Liver (tissue), 9 donors: ENCODE data around the gene GCLC. TPM values are rescaled to one million over a fixed set of nuclear protein-coding genes. Genes with fewer than 3 reads are reported as not detected.

Experiments
- DNase-seq: peaks from one replicate; pipeline ENCODE4 v3.0.0-alpha.2; 2017; ENCODE audit warnings: low spot score
- H3K27ac ChIP-seq, 2 donors: one replicate each; pipeline ENCODE4 v1.7.0; 2013; ENCODE audit warnings: inconsistent platforms in 2 of 2, low read length in 2 of 2, control low read depth in 1 of 2, low read depth in 1 of 2, mild to moderate bottlenecking in 1 of 2
- H3K27me3 ChIP-seq, 4 donors: one replicate each; pipeline versions ENCODE4 v1.6.1 to v1.7.0; 2013; ENCODE audit warnings: low read length in 3 of 4, inconsistent platforms in 1 of 4, mild to moderate bottlenecking in 1 of 4, moderate library complexity in 1 of 4; ENCODE audit not compliant: control insufficient read depth in 4 of 4, insufficient read depth in 4 of 4
- H3K36me3 ChIP-seq, 4 donors: one replicate each; pipeline versions ENCODE4 v1.6.1 to v1.7.0; 2013; ENCODE audit warnings: low read length in 3 of 4, mild to moderate bottlenecking in 3 of 4, low read depth in 1 of 4, moderate library complexity in 1 of 4; ENCODE audit not compliant: control insufficient read depth in 4 of 4, insufficient read depth in 3 of 4
- H3K4me1 ChIP-seq, 4 donors: one replicate each; pipeline versions ENCODE4 v1.6.1 to v1.7.0; 2013; ENCODE audit warnings: low read length in 3 of 4, mild to moderate bottlenecking in 3 of 4, moderate library complexity in 1 of 4; ENCODE audit not compliant: control insufficient read depth in 4 of 4, insufficient read depth in 4 of 4
- H3K4me3 ChIP-seq, 3 donors: one replicate each; pipeline versions ENCODE4 v1.6.1 to v1.7.0; 2013; ENCODE audit warnings: low read length in 3 of 3, control low read depth in 1 of 3, low read depth in 1 of 3, mild to moderate bottlenecking in 1 of 3
- H3K9ac ChIP-seq, 2 donors: one replicate each; pipeline ENCODE4 v1.7.0; 2013; ENCODE audit warnings: low read length in 2 of 2, mild to moderate bottlenecking in 2 of 2, moderate library complexity in 2 of 2, control low read depth in 1 of 2, low read depth in 1 of 2
- H3K9me3 ChIP-seq, 4 donors: one replicate each; pipeline versions ENCODE4 v1.6.1 to v1.7.0; 2013; ENCODE audit warnings: low read length in 3 of 4; ENCODE audit not compliant: control insufficient read depth in 4 of 4
- EGR1 ChIP-seq, 2 donors: IDR thresholded peaks; 2 replicates each; pipeline ENCODE4 v1.6.1; 2016 to 2018; ENCODE audit warnings: antibody characterized with exemption in 2 of 2, low read depth in 2 of 2
- FOXA1 ChIP-seq: IDR thresholded peaks from 2 replicates; pipeline ENCODE4 v1.6.1; 2016; ENCODE audit warnings: antibody characterized with exemption
- FOXA2 ChIP-seq: IDR thresholded peaks from 2 replicates; pipeline ENCODE4 v1.6.1; 2016; ENCODE audit warnings: antibody characterized with exemption
- GABPA ChIP-seq, 2 donors: IDR thresholded peaks in 1 of 2; conservative IDR thresholded peaks in 1 of 2; 2 replicates each; pipeline ENCODE4 v1.6.1; 2016; ENCODE audit warnings: antibody characterized with exemption in 2 of 2, mild to moderate bottlenecking in 1 of 2, moderate library complexity in 1 of 2
- HNF4A ChIP-seq, 2 donors: conservative IDR thresholded peaks; 2 replicates each; pipeline ENCODE4 v1.6.1; 2016; ENCODE audit warnings: antibody characterized with exemption in 2 of 2, mild to moderate bottlenecking in 2 of 2
- HNF4G ChIP-seq: IDR thresholded peaks from 2 replicates; pipeline ENCODE4 v1.6.1; 2016; ENCODE audit warnings: antibody characterized with exemption
- RAD21 ChIP-seq, 2 donors: IDR thresholded peaks; 2 replicates each; pipeline ENCODE4 v1.6.1; 2016; ENCODE audit warnings: antibody characterized with exemption in 2 of 2, mild to moderate bottlenecking in 2 of 2
- RXRA ChIP-seq, 2 donors: IDR thresholded peaks; 2 replicates each; pipeline ENCODE4 v1.6.1; 2017 to 2018; ENCODE audit warnings: antibody characterized with exemption in 2 of 2, mild to moderate bottlenecking in 1 of 2
- SP1 ChIP-seq: IDR thresholded peaks from 2 replicates; pipeline ENCODE4 v1.6.1; 2018; ENCODE audit warnings: antibody characterized with exemption, mild to moderate bottlenecking
- TAF1 ChIP-seq: conservative IDR thresholded peaks from 2 replicates; pipeline ENCODE4 v1.6.1; 2016; ENCODE audit warnings: antibody characterized with exemption, mild to moderate bottlenecking
- WGBS: extraction: QIAGEN DNeasy Blood & Tissue Kit; methylation state at CpG from one replicate; pipeline ENCODE4 v1.1.7; 2013; 5-methylcytosine and 5-hydroxymethylcytosine counted together
- polyA plus RNA-seq, 2 donors: library from polyadenylated mRNA; stranded (reverse) in 1 of 2; unstranded in 1 of 2; fragments of 200-250 nt in 1 of 2; fragments of >200 nt in 1 of 2; fragmentation: Nextera tagmentation in 1 of 2; extraction: Ambion mirVana in 1 of 2; gene quantifications; one replicate each; pipeline versions ENCODE4 v1.2.1 to v1.2.3, GENCODE V29; 2013 to 2015
- total RNA-seq, 2 donors: library from RNA; depleted of rRNA; stranded (reverse); fragments of >200 nt; gene quantifications; one replicate each; pipeline ENCODE4 v1.2.3, GENCODE V29; 2014
- TF ChIP-seq, protein P1 (sequence below): IDR thresholded peaks from 2 replicates; pipeline ENCODE4 v1.6.1; 2016; ENCODE audit warnings: antibody characterized with exemption
- TF ChIP-seq, protein P2 (sequence below): IDR thresholded peaks from 2 replicates; pipeline ENCODE4 v1.6.1; 2016; ENCODE audit warnings: antibody characterized with exemption
- TF ChIP-seq, protein P3 (sequence below): fragments of 150-350 bp; IDR thresholded peaks from 2 replicates; pipeline ENCODE4 v1.5.1; 2017; ENCODE audit warnings: improper control_type of control experiment, low read depth, low read length; ENCODE audit not compliant: missing input control
- TF ChIP-seq, protein P4 (sequence below): IDR thresholded peaks from 2 replicates; pipeline ENCODE4 v1.6.1; 2016; ENCODE audit warnings: antibody characterized with exemption
- donor health status: healthy.
- donor health status: healthy.
- donor health status: healthy.
- donor health status: healthy.
- donor health status: healthy.

Gene GCLC
- total and polyA plus RNA-seq, 4 donors = 28.6 to 135 (median 79.8) TPM

DNA sequence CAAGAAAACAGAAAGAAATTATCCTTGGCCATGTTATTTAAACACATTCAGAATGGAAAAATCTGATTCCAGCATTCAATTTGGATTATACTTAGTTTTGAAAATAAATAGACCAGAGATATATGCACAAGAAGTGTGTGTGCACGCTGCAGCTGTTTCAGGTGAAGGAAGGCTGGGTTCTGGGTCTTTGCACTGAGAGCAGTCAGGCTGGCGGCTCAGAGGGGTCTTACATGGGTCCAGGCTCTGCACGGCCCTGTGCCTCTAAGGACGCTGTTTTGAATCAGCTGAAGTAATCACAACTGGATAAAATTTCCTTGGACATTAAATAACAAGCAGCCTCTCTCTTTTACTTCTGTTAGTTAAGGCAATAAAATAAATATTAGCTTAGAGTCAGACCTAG, 31.8 kb downstream of the GCLC start:
- Histone ChIP-seq H3K27me3 (no peaks in the 10 kb centered on the region), H3K9ac (no peak overlapping the region)

DNA sequence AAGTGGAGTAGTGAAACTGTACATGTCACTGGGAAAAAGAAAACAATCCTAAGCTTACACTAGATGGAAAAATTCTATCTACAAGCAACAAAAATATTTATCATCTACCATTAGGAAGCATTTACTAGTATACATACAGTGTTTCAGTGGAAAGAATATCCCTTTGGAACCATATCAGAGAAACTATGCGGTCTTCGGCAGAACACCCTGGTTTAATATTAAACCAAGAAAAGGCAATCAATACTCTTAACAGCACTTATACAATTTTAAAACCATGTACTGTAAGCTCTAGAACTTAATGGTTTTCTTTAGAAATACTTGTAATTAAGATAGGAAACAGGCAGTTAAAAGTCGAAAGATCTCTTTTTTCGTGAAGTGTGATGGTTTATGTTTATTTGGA, 32.3 kb downstream of the GCLC start:
- TF ChIP-seq, protein P1, sequence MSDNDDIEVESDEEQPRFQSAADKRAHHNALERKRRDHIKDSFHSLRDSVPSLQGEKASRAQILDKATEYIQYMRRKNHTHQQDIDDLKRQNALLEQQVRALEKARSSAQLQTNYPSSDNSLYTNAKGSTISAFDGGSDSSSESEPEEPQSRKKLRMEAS = no peak
- TF ChIP-seq SP1 (peak; percentile 18), HNF4A (conservative IDR thresholded peaks at IDR 0.05) (peak; percentile 7 to 11), FOXA2 (no peak), RXRA (IDR thresholded peaks at IDR 0.05) (peak in 1 of 2 donors; percentile 33), RAD21 (IDR thresholded peaks at IDR 0.05) (peak in 1 of 2 donors; percentile 12)
- H3K36me3 ChIP-seq = peaks cover 0 to 18% (median 9%) of the 10 kb centered on the region in 4 donors
- WGBS = 31% methylated on average over 4 of the region's 4 CpGs
- H3K9ac ChIP-seq = peak overlapping the region in 1 of 2 donors; percentile 58
- H3K4me3 ChIP-seq = no peak overlapping the region
- peak overlapping the region; percentile 5 to 51 for H3K27ac ChIP-seq
- peaks cover 4 to 65% (median 53%) of the 10 kb centered on the region in 4 donors for H3K4me1 ChIP-seq
- DNase-seq = no peak
- H3K27me3 ChIP-seq = no peaks in the 10 kb centered on the region
- no peaks in the 10 kb centered on the region for H3K9me3 ChIP-seq

More for the DNA sequence above, 31.8 kb downstream of the GCLC start:
- Histone ChIP-seq H3K36me3 (peaks cover 0 to 16% (median 8%) of the 10 kb centered on the region in 4 donors), H3K4me3 (peak overlapping the region in 1 of 3 donors; percentile 32), H3K4me1 (peaks cover 4 to 67% (median 53%) of the 10 kb centered on the region in 4 donors), H3K27ac (peak overlapping the region in 1 of 2 donors; percentile 51), H3K9me3 (no peaks in the 10 kb centered on the region)
- WGBS = 46% methylated on average over 4 of the region's 4 CpGs
- no peak for DNase-seq
- TF ChIP-seq FOXA1 (no peak), EGR1 (IDR thresholded peaks at IDR 0.05; ENCODE audit: low read depth in 2 of 2) (no peak), HNF4G (no peak), TAF1 (no peak)
- TF ChIP-seq, protein P2, sequence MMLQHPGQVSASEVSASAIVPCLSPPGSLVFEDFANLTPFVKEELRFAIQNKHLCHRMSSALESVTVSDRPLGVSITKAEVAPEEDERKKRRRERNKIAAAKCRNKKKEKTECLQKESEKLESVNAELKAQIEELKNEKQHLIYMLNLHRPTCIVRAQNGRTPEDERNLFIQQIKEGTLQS = no peak

DNA sequence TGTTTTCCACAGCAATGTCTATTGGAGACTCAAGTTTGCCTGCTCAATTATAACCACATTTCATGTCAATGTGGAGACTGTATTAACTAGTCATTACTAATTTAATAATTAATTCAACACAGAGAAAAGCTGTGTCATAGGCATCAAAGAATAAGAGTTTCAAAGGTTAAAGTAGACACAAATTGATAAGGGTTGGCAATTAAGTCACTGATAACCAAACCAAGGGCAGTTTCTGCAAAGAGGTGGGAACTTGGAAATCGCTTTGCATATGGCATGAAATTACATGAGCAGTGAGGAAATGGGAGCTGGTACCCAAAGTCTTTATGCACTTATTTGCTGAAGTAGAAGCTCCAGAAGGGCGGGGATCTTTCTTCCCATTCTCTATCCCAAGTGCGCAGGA, 34.2 kb downstream of the GCLC start:
- Histone ChIP-seq H3K27me3 (no peaks in the 10 kb centered on the region), H3K9ac (no peak overlapping the region), H3K4me3 (no peak overlapping the region), H3K9me3 (no peaks in the 10 kb centered on the region), H3K27ac (no peak overlapping the region), H3K36me3 (peaks cover 2 to 35% (median 19%) of the 10 kb centered on the region in 4 donors), H3K4me1 (peaks cover 4 to 54% (median 41%) of the 10 kb centered on the region in 4 donors)
- WGBS = 94% methylated on average over 3 of the region's 3 CpGs
- no peak for TF ChIP-seq RAD21 (IDR thresholded peaks at IDR 0.05)
- TF ChIP-seq, protein P1 = no peak
- no peak for DNase-seq

DNA sequence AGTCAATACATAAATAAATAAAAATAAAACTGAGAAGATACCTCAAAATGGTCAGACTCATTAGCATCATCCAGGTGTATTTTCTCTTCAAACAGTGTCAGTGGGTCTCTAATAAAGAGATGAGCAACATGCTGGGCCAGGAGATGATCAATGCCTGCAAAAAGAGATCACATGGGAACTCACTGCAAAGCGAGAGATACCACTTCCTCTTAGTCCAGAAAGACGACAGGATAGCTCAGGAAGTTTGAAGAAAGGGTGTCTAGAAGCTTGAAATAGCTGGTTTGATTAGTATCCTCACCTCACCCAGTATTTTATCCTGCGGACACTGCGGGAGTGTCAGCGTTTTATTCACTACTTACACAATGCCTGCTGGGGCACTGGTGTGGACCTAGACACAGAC, 38.0 kb downstream of the GCLC start:
- DNase-seq = no peak
- Histone ChIP-seq H3K9ac (no peak overlapping the region), H3K4me3 (no peak overlapping the region), H3K27ac (no peak overlapping the region), H3K36me3 (peaks cover 5 to 54% (median 42%) of the 10 kb centered on the region in 4 donors), H3K4me1 (peaks cover 2 to 18% (median 7%) of the 10 kb centered on the region in 4 donors), H3K27me3 (no peaks in the 10 kb centered on the region), H3K9me3 (no peaks in the 10 kb centered on the region)
- TF ChIP-seq, protein P3, sequence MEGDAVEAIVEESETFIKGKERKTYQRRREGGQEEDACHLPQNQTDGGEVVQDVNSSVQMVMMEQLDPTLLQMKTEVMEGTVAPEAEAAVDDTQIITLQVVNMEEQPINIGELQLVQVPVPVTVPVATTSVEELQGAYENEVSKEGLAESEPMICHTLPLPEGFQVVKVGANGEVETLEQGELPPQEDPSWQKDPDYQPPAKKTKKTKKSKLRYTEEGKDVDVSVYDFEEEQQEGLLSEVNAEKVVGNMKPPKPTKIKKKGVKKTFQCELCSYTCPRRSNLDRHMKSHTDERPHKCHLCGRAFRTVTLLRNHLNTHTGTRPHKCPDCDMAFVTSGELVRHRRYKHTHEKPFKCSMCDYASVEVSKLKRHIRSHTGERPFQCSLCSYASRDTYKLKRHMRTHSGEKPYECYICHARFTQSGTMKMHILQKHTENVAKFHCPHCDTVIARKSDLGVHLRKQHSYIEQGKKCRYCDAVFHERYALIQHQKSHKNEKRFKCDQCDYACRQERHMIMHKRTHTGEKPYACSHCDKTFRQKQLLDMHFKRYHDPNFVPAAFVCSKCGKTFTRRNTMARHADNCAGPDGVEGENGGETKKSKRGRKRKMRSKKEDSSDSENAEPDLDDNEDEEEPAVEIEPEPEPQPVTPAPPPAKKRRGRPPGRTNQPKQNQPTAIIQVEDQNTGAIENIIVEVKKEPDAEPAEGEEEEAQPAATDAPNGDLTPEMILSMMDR = no peak
- TF ChIP-seq RAD21 (IDR thresholded peaks at IDR 0.05) (no peak), EGR1 (IDR thresholded peaks at IDR 0.05; ENCODE audit: low read depth in 2 of 2) (no peak), GABPA (IDR thresholded peaks at IDR 0.05 in 1 of 2, conservative IDR thresholded peaks at IDR 0.05 in 1 of 2) (no peak)
- TF ChIP-seq, protein P4, sequence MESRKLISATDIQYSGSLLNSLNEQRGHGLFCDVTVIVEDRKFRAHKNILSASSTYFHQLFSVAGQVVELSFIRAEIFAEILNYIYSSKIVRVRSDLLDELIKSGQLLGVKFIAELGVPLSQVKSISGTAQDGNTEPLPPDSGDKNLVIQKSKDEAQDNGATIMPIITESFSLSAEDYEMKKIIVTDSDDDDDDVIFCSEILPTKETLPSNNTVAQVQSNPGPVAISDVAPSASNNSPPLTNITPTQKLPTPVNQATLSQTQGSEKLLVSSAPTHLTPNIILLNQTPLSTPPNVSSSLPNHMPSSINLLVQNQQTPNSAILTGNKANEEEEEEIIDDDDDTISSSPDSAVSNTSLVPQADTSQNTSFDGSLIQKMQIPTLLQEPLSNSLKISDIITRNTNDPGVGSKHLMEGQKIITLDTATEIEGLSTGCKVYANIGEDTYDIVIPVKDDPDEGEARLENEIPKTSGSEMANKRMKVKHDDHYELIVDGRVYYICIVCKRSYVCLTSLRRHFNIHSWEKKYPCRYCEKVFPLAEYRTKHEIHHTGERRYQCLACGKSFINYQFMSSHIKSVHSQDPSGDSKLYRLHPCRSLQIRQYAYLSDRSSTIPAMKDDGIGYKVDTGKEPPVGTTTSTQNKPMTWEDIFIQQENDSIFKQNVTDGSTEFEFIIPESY = no peak
- 89% methylated on average over 5 of the region's 5 CpGs for WGBS
